NB4 (cell line): Measurements from ENCODE around the gene DHX30.
"Not testable (repeated sequence)": the region's sequence is repeated elsewhere in the genome, so short reads cannot be mapped to it uniquely, and the experiment has no call there.

Experiments
- DNase-seq: peaks from one replicate; pipeline ENCODE4 v3.0.0; 2010; ENCODE audit warnings: low read depth
- H3K4me3 ChIP-seq: one replicate; pipeline ENCODE4 v1.5.1; 2011; ENCODE audit warnings: mild to moderate bottlenecking, low read depth, low read length, moderate library complexity
- CTCF ChIP-seq: IDR thresholded peaks from one replicate; pipeline ENCODE4 v1.5.1; 2012; ENCODE audit warnings: low read depth, low read length
- MAX ChIP-seq: IDR thresholded peaks from 2 replicates; pipeline ENCODE4 v1.6.1; 2011; ENCODE audit warnings: low read depth, low read length
- MYC ChIP-seq: IDR thresholded peaks from 2 replicates; pipeline ENCODE4 v1.6.1; 2011; ENCODE audit warnings: low read depth, low read length
- POLR2A ChIP-seq: IDR thresholded peaks from 2 replicates; pipeline ENCODE4 v1.6.1; 2011; ENCODE audit warnings: mild to moderate bottlenecking; ENCODE audit not compliant: insufficient read length; ENCODE audit errors: extremely low read depth

Gene DHX30

GRCh38 chr3:47872916-47873315 is 70.0 kb downstream of the DHX30 start:
- TF ChIP-seq POLR2A = no peak
- no peak for TF ChIP-seq MAX
- no peak for DNase-seq
- no peak overlapping the region for H3K4me3 ChIP-seq

GRCh38 chr3:47874438-47874837 is 71.5 kb downstream of the DHX30 start:
- no peak overlapping the region for H3K4me3 ChIP-seq
- DNase-seq = no peak
- TF ChIP-seq MYC (no peak), CTCF (no peak), MAX (no peak), POLR2A (no peak)

GRCh38 chr3:47874913-47875312 is 72.0 kb downstream of the DHX30 start:
- no peak overlapping the region for H3K4me3 ChIP-seq
- no peak for DNase-seq
- TF ChIP-seq CTCF (no peak), POLR2A (no peak), MYC (no peak), MAX (no peak)

- no peak overlapping the region for H3K4me3 ChIP-seq
- no peak for TF ChIP-seq POLR2A
- no peak for TF ChIP-seq MAX
Observed at GRCh38 chr3:47877290-47877689, 74.4 kb downstream of the DHX30 start.

GRCh38 chr3:47877719-47878118 is 74.8 kb downstream of the DHX30 start:
- no peak overlapping the region for H3K4me3 ChIP-seq
- TF ChIP-seq MYC = no peak
- TF ChIP-seq MAX = no peak
- no peak for TF ChIP-seq POLR2A
- DNase-seq = no peak

More at GRCh38 chr3:47877290-47877689, 74.4 kb downstream of the DHX30 start:
- DNase-seq = no peak

- DNase-seq = no peak
- TF ChIP-seq CTCF (no peak), POLR2A (no peak)
- no peak overlapping the region for H3K4me3 ChIP-seq
Observed at GRCh38 chr3:47882338-47882737, 79.4 kb downstream of the DHX30 start.

GRCh38 chr3:47884603-47885002 is 81.7 kb downstream of the DHX30 start:
- TF ChIP-seq POLR2A (no peak), CTCF (no peak), MAX (no peak), MYC (no peak)
- DNase-seq = no peak
- no peak overlapping the region for H3K4me3 ChIP-seq

- no peak for DNase-seq
- H3K4me3 ChIP-seq = no peak overlapping the region
- TF ChIP-seq MAX (no peak), POLR2A (no peak), CTCF (no peak), MYC (no peak)
Observed at GRCh38 chr3:47885168-47885567, 82.2 kb downstream of the DHX30 start.

- DNase-seq, H3K4me3 ChIP-seq: not testable (repeated sequence)
Observed at GRCh38 chr3:47887991-47888390, 85.1 kb downstream of the DHX30 start.
